Immature natural killer cell (primary cell): ENCODE results near the gene MFSD1. TPM values are rescaled to one million over a fixed set of nuclear protein-coding genes. Genes with fewer than 3 reads are reported as not detected.

Experiments
- DNase-seq, 3 donors: peaks; one replicate each; pipeline ENCODE4 v3.0.0; 2022; ENCODE audit warnings: mixed read lengths in 1 of 3
- H3K27ac Mint-ChIP-seq, 6 donors: one replicate each; pipeline ENCODE4 v1.8.0; 2020; ENCODE audit warnings: mixed read lengths in 6 of 6, mild to moderate bottlenecking in 5 of 6, inconsistent platforms in 4 of 6, moderate library complexity in 3 of 6
- H3K27me3 Mint-ChIP-seq, 3 donors: one replicate each; pipeline ENCODE4 v1.8.0; 2020 to 2021; ENCODE audit warnings: low read depth in 3 of 3, mild to moderate bottlenecking in 3 of 3, mixed read lengths in 3 of 3, moderate library complexity in 3 of 3, inconsistent platforms in 1 of 3
- H3K36me3 Mint-ChIP-seq, 3 donors: one replicate each; pipeline ENCODE4 v1.8.0; 2020; ENCODE audit warnings: mixed read lengths in 3 of 3, inconsistent platforms in 2 of 3, mild to moderate bottlenecking in 2 of 3
- H3K4me1 Mint-ChIP-seq, 2 donors: one replicate each; pipeline ENCODE4 v1.8.0; 2020; ENCODE audit warnings: inconsistent platforms in 2 of 2, mild to moderate bottlenecking in 2 of 2, mixed read lengths in 2 of 2, moderate library complexity in 1 of 2
- H3K4me3 Mint-ChIP-seq, 5 donors: one replicate each; pipeline ENCODE4 v1.8.0; 2020; ENCODE audit warnings: mild to moderate bottlenecking in 5 of 5, mixed read lengths in 5 of 5, inconsistent platforms in 3 of 5, moderate library complexity in 3 of 5
- H3K9me3 Mint-ChIP-seq, 6 donors: one replicate each; pipeline ENCODE4 v1.8.0; 2020; ENCODE audit warnings: mild to moderate bottlenecking in 6 of 6, mixed read lengths in 6 of 6, inconsistent platforms in 4 of 6, moderate library complexity in 3 of 6
- polyA plus RNA-seq, 3 donors: library from polyadenylated mRNA; unstranded; fragments of 300-500 nt; fragmentation: Illumina TruSeq; gene quantifications; one replicate each; pipeline ENCODE4 v1.2.3, GENCODE V29; 2021

Gene MFSD1
- 100 to 1,000 TPM in 1 of 3 donors, 10 to 100 TPM in 2; 55.4 to 139 (median 61.8) TPM for polyA plus RNA-seq

DNA sequence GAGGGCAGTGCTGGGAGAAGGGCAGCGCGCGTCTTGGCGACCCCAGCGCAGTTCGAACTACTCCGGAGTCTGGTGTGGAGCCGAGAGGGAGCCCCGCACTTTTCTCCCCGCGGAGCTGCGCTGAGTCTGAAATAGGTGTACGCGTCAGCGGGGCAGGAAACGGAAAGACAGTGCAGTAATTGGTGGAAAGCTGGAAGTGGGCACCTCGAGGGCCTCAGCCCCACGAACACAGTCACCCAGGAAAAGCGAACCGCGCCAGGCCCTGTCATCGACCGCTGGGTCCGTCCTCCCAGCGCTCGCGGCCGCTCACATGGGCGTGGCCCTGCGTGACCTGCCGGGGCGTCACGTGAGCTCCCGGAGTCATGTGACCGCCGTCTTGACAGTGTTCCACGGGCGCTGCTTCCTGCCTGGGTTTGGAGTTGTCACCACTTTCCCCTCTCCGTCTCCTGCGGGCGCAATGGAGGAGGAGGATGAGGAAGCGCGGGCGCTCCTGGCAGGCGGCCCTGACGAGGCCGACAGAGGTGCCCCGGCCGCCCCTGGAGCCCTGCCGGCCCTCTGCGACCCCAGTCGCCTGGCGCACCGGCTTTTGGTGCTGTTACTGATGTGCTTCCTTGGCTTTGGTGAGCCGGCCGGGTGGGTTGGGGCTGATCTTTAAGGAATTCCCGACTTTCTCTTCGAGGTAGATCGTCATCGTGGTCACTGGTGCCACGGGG is at the start of gene MFSD1:
MFSD1 (plus strand) TSS at position 359 of the 713 bp plus-strand sequence; CDS start at position 458, 99 bp downstream.
- Mint-ChIP-seq H3K4me1 (peaks cover 22 to 44% of the 10 kb centered on the region in 2 donors), H3K36me3 (peaks cover 0 to 5% (median 2%) of the 10 kb centered on the region in 3 donors), H3K4me3 (peak within 1 kb of the TSS; percentile 88 to 91 (median 90)), H3K9me3 (no peaks in the 10 kb centered on the region), H3K27ac (peak within 1 kb of the TSS; percentile 66 to 91 (median 87)), H3K27me3 (peaks cover 0 to 16% (median 4%) of the 10 kb centered on the region in 3 donors)
- DNase-seq: peak; percentile 87 to 88 (median 88)

DNA sequence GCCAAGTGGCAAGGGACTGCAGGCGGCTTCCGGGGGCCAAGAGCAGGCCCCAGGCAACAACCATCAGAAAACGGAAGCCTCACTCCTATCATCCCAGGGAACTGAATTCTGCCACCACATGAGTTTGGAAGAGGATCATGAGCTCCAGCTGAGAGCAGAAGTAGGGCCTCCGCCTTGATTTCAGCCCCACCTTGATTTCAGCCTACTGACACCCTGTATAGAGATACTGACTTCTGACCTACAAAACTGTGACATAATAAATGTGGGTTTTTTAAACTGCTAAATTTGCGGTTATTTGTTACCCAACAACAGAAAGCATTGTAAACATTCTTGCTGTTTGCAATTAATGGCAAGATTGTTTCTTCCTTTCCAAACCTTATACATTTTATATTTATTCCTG is 48.0 kb upstream of the MFSD1 start:
- DNase-seq: no peak
- H3K27me3 Mint-ChIP-seq: no peaks in the 10 kb centered on the region
- H3K4me3 Mint-ChIP-seq: no peak overlapping the region
- no peaks in the 10 kb centered on the region for H3K9me3 Mint-ChIP-seq
- H3K27ac Mint-ChIP-seq: no peak overlapping the region
- H3K4me1 Mint-ChIP-seq: no peaks in the 10 kb centered on the region
- H3K36me3 Mint-ChIP-seq: peaks cover 6 to 13% (median 11%) of the 10 kb centered on the region in 3 donors

- H3K9me3 Mint-ChIP-seq: no peaks in the 10 kb centered on the region
- no peak overlapping the region for H3K27ac Mint-ChIP-seq
- H3K4me3 Mint-ChIP-seq: no peak overlapping the region
- no peak for DNase-seq
- no peaks in the 10 kb centered on the region for H3K4me1 Mint-ChIP-seq
- peaks cover 6 to 10% (median 6%) of the 10 kb centered on the region in 3 donors for H3K36me3 Mint-ChIP-seq
- H3K27me3 Mint-ChIP-seq: no peaks in the 10 kb centered on the region
Observed at GRCh38 chr3:158755421-158755820, 46.4 kb upstream of the MFSD1 start.

- Mint-ChIP-seq H3K4me1 (no peaks in the 10 kb centered on the region), H3K4me3 (no peak overlapping the region), H3K27ac (no peak overlapping the region), H3K9me3 (no peaks in the 10 kb centered on the region), H3K27me3 (peaks cover 0 to 3% (median 0%) of the 10 kb centered on the region in 3 donors), H3K36me3 (peaks cover 6 to 9% (median 6%) of the 10 kb centered on the region in 3 donors)
- no peak for DNase-seq
Observed at GRCh38 chr3:158761350-158761749, 40.5 kb upstream of the MFSD1 start.

DNA sequence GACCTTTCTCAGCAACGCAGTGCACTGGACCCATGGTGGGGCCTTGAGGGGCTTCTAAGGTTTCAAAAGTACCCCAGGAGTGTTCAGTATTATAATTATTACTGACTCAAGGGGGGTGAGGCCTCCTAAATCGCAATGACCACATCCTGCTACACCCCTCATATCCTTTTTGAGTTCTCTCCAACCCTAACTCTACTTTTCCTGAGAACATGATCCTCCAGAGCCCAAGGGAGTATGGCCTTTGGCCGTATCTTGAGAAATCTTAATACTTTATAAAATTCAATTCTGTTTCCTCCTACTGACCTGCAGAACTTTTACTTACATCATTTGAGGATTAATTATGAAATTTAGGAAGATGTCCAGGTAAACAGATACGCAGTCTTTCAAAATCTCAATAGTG is 39.2 kb upstream of the MFSD1 start:
- H3K4me1 Mint-ChIP-seq: no peaks in the 10 kb centered on the region
- no peak overlapping the region for H3K4me3 Mint-ChIP-seq
- H3K27me3 Mint-ChIP-seq: peaks cover 0 to 3% (median 0%) of the 10 kb centered on the region in 3 donors
- H3K27ac Mint-ChIP-seq: no peak overlapping the region
- DNase-seq: no peak
- no peaks in the 10 kb centered on the region for H3K9me3 Mint-ChIP-seq
- H3K36me3 Mint-ChIP-seq: peaks cover 6 to 9% (median 6%) of the 10 kb centered on the region in 3 donors

- H3K36me3 Mint-ChIP-seq: peaks cover 6 to 9% (median 6%) of the 10 kb centered on the region in 3 donors
- H3K9me3 Mint-ChIP-seq: no peaks in the 10 kb centered on the region
- no peak overlapping the region for H3K27ac Mint-ChIP-seq
- H3K4me1 Mint-ChIP-seq: no peaks in the 10 kb centered on the region
- no peak for DNase-seq
- peaks cover 0 to 3% (median 0%) of the 10 kb centered on the region in 3 donors for H3K27me3 Mint-ChIP-seq
- H3K4me3 Mint-ChIP-seq: no peak overlapping the region
Observed at GRCh38 chr3:158763421-158763820, 38.4 kb upstream of the MFSD1 start.

GRCh38 chr3:158765518-158766205 is 36.2 kb upstream of the MFSD1 start:
- no peaks in the 10 kb centered on the region for H3K4me1 Mint-ChIP-seq
- H3K9me3 Mint-ChIP-seq: no peaks in the 10 kb centered on the region
- H3K36me3 Mint-ChIP-seq: peaks cover 0 to 13% (median 0%) of the 10 kb centered on the region in 3 donors
- H3K27me3 Mint-ChIP-seq: peaks cover 0 to 3% (median 0%) of the 10 kb centered on the region in 3 donors
- DNase-seq: no peak
- H3K27ac Mint-ChIP-seq: no peak overlapping the region
- no peak overlapping the region for H3K4me3 Mint-ChIP-seq

DNA sequence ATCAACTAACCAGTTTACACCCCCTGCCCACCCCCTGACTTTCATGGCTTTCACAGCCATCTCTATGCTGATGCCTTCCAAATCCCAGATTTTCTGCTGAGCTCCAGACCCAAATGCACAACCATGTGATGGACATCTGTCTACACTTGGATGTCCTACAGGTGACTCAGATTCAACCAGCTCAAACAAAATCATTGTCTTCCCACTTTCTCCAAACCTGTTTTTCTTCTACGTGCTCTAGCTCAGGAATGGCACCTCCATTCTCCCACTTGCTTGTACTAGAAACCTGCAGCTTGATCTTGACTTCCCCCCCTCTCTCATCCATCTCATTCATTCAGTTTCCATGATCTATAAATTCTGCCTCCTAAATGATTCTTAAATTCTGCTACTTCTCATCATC is 35.5 kb upstream of the MFSD1 start:
- H3K4me1 Mint-ChIP-seq: no peaks in the 10 kb centered on the region
- no peaks in the 10 kb centered on the region for H3K9me3 Mint-ChIP-seq
- peaks cover 0 to 3% (median 0%) of the 10 kb centered on the region in 3 donors for H3K27me3 Mint-ChIP-seq

GRCh38 chr3:158768361-158768787 is 33.5 kb upstream of the MFSD1 start:
- Mint-ChIP-seq H3K27ac (no peak overlapping the region), H3K9me3 (no peaks in the 10 kb centered on the region), H3K4me3 (no peak overlapping the region), H3K4me1 (no peaks in the 10 kb centered on the region), H3K27me3 (peaks cover 0 to 3% (median 0%) of the 10 kb centered on the region in 3 donors), H3K36me3 (peaks cover 0 to 4% (median 0%) of the 10 kb centered on the region in 3 donors)
- no peak for DNase-seq

More for the DNA sequence above, 35.5 kb upstream of the MFSD1 start:
- Mint-ChIP-seq H3K27ac (no peak overlapping the region), H3K36me3 (peaks cover 0 to 8% (median 0%) of the 10 kb centered on the region in 3 donors), H3K4me3 (no peak overlapping the region)
- DNase-seq: no peak

DNA sequence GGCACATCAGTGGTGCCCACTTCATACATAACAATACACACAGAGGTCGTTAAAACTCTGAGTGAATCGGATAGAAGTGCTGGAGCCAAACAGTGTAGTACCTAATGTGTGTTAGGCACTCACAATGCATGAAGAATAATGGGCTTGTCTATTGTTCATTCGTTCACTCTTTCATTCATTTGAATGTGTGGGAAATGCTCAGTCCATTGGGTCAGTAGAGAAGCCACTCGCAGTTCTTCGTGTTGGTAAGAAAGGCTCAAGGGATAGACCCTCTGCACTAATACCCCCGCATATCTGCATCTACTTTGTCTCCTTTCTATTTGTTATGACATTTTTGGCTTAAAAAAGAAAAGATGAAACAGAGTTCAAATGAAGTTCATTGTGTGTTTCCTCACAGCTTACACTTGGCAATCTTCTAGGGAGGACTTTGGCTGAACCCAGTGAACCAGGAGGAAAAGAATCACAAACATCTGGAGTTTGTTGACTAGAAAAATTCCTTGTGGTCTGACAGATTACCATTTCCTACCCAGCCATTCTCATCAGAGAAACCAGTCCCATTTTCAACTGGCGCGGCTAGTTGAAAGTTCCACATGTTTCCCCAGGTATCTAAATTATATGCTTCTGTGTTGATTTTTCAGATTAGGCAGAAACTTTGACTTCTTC is 32.8 kb upstream of the MFSD1 start:
- Mint-ChIP-seq H3K27me3 (peaks cover 0 to 3% (median 0%) of the 10 kb centered on the region in 3 donors), H3K4me3 (no peak overlapping the region), H3K9me3 (no peaks in the 10 kb centered on the region), H3K36me3 (peaks cover 0 to 4% (median 0%) of the 10 kb centered on the region in 3 donors), H3K27ac (no peak overlapping the region), H3K4me1 (no peaks in the 10 kb centered on the region)
- no peak for DNase-seq

DNA sequence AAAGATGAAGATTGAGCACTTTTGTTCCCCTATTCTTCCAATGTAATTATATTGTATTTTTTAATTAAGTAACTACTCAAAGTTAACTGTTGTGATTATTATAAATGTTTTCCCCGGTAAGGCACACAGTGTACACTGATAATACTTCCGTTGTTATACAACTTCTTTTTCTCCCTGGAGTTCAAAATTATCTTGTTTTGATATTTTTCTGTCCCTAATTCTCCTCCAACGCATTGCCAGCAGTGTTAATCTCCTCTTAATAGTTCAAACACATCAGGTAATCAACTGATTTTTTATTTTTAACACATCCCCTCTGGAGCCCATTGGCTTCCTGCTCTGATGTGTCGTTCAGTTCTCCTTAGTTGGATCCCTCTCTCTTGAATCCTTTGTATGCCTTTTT is 32.3 kb upstream of the MFSD1 start:
- no peaks in the 10 kb centered on the region for H3K4me1 Mint-ChIP-seq
- H3K27ac Mint-ChIP-seq: no peak overlapping the region
- peaks cover 0 to 4% (median 0%) of the 10 kb centered on the region in 3 donors for H3K36me3 Mint-ChIP-seq
- no peak for DNase-seq
- no peak overlapping the region for H3K4me3 Mint-ChIP-seq
- H3K27me3 Mint-ChIP-seq: peaks cover 0 to 1% (median 0%) of the 10 kb centered on the region in 3 donors
- no peaks in the 10 kb centered on the region for H3K9me3 Mint-ChIP-seq

- Mint-ChIP-seq H3K36me3 (peaks cover 0 to 4% (median 0%) of the 10 kb centered on the region in 3 donors), H3K9me3 (no peaks in the 10 kb centered on the region), H3K27me3 (no peaks in the 10 kb centered on the region), H3K4me1 (no peaks in the 10 kb centered on the region), H3K27ac (no peak overlapping the region), H3K4me3 (no peak overlapping the region)
- DNase-seq: no peak
Observed at GRCh38 chr3:158769952-158770740, 31.7 kb upstream of the MFSD1 start.

- no peaks in the 10 kb centered on the region for H3K27me3 Mint-ChIP-seq
- H3K27ac Mint-ChIP-seq: no peak overlapping the region
- H3K9me3 Mint-ChIP-seq: no peaks in the 10 kb centered on the region
- H3K4me1 Mint-ChIP-seq: peaks cover 0 to 2% of the 10 kb centered on the region in 2 donors
- H3K4me3 Mint-ChIP-seq: no peak overlapping the region
- peaks cover 0 to 9% (median 3%) of the 10 kb centered on the region in 3 donors for H3K36me3 Mint-ChIP-seq
- DNase-seq: no peak
Observed at GRCh38 chr3:158770741-158771350, 31.0 kb upstream of the MFSD1 start.
